ENCODE results near the gene TAF10. TPM values are rescaled to one million over a fixed set of nuclear protein-coding genes. Genes with fewer than 3 reads are reported as not detected.

The TAF10 gene
- total RNA-seq, 1 donor from 2014 or later = 52.5 TPM

DNA sequence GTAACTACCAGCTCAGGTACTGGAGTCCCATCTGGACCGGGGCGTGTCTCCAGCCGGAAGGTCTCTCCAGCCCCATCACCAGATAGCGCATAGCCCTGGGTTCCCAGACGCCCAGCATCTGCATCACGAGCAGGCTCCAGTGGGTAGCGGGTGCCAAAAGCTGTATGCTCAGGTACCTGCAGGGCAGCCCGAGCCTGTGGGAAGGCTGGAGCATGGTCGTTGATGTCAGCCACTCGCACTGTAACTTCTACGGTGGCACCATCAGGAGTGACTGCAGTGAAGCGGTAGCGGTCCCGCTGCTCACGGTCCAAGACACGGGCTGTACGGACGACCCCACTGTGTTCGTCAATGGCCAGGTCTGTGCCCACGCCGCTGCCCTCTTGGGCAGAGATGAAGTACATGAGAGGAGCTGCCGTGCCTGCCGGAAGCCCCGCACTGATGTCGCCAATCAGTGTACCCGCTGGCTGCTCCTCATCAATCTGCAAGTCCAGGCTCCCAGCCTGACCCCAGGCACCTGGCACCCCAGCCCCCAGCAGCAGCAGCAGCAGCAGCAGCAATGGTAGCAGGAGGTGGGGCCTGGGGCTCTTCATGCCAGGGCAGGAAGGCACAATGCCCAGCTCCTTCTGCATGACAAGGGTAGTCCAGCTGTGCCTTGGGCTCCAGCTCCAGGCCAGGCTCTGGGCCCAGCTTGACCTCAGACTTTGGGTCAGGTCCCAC, 29.1 kb upstream of the TAF10 start:
- ATAC-seq (no peak), DNase-seq (ENCODE audit: low spot score) (no peak)

DNA sequence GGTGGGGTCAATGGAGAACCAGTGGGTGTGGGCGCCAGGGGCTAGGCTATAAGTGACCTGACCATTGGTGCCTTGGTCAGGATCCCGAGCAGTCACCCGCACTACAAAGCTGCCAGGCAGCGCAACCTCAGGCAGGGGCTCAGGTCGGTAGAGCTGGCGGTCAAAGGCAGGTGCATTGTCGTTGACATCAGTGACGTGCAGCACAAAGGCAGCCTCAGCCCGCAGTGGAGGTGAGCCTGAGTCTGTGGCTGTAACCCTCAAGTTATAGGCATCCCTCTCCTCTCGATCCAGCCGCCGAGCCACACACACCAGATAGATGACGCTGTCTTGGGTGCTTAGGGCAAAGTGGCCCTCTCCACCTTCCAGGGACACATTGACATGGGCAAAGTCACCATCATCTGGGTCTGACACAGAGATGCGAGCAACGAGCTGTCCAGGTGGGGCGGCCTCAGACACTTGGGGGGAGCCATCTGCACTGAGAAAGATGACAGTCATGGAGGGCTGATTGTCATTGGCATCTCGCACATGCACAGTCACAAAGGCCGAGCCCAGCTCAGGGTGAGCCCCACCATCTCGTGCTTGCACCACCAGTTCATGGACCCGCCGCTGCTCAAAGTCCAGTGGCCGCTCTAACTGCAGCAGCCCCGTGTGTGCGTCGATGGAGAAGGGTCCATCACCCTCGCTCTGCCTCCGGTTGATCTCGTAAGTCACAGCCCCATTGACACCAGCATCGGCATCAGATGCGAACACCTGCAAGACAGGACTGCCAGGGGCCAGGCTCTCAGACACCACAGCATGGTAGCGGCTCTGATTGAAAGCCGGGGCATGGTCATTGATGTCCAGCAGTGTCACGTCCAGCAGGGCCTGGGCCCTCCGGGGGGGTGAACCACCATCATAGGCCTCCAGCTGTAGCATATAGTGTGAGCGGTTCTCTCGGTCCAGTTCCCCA, 28.3 kb upstream of the TAF10 start:
- DNase-seq (ENCODE audit: low spot score) = no peak
- ATAC-seq = no peak

DNA sequence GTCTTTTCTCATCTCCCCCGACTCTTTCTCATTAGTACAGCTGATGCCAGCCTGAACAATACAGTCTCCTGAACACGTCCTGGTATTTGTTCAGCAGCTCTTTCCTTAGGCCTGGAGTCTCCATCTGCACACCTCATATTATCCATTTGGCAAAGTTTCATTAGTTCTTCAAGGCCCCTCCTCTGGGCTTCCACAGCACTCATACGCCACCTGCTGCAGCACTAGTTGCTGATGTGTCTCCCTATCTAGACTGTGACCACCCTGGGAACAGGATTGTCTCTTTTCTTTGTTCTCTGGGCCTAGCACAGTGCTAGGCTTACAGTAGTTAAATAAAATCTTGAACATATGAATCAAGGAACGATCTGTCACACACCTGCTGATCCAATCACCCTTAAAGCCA, 26.4 kb upstream of the TAF10 start:
- no peak for ATAC-seq
- no peak for DNase-seq (ENCODE audit: low spot score)

DNA sequence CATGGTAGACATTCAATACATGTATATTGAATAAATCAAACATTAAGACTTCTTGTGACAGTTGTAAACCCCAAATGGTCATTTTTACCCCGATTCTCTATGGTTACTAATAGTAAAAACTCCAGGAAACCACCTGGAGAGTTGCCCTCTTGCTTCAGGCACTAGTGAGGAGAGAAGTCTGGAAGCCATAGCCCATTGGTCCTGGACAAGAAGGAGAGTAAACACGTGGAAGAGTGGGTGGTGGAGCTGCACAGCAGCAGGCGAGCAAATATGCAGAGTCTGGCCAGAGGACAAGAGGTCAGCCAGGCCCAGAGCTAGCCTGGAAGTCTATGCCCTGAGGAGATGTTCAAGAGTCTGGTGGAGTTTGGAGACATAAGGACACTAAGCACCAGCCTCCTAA, 25.9 kb upstream of the TAF10 start:
- DNase-seq (ENCODE audit: low spot score) (peak; percentile 70), ATAC-seq (peak; percentile 93)

DNA sequence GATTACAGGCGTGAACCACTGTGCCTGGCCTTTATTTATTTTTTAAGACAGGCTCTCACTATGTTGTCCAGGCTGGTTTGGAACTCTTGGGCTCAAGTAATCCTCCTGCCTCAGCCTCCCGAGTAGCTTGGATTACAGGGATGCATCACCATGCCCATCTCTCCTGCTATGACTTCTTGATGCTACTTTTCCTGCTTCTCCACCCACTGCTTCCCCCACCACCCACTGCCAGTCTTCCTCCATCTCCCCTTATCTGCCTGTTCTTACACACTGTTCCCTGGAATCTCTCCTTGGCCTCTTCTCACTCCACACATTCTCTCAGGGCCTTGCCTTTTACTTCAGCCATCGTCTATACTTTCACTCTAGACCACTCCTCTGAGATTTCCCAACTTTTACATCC, 24.5 kb upstream of the TAF10 start:
- ATAC-seq (no peak), DNase-seq (ENCODE audit: low spot score) (no peak)

DNA sequence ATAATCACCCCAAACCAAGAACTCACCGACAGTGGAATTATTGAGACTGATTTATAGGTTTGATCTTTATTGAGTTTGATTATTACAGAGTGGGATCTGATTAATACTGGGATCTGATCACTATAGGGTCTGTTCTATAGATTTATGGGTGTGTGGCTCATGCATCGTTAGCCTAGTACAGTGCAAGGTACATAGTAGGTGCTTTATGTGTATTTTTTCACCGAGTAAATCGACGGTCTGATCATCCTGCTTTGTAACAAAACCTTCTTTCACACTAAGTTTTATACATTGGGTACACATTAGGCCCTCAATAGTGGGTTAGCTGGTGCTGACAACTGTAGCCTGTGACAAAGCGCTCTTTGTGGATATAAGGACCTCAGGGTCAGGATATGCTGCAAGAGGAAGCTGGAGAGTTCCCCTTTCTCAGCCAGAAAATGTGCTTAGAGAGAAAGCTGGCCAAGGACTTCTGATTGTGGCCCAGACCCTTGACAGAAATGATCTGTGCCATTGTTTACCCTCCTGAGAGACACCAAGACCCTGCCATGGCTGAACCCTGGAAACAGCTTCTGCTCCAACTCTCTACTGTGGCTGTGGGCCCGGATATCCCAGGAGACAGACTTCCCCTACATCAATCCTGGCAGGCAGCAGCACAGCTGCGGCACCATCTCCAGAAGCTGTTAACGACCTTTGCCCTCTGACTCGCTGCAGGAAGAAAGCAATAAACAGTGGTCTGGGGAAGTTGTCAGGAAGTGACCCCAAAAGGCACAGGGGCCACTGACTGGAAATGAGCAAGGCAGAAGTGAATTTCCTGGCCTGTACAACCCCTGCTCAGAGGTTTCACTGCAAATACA, 23.3 kb upstream of the TAF10 start:
- DNase-seq (ENCODE audit: low spot score) (no peak), ATAC-seq (peak; percentile 58)

DNA sequence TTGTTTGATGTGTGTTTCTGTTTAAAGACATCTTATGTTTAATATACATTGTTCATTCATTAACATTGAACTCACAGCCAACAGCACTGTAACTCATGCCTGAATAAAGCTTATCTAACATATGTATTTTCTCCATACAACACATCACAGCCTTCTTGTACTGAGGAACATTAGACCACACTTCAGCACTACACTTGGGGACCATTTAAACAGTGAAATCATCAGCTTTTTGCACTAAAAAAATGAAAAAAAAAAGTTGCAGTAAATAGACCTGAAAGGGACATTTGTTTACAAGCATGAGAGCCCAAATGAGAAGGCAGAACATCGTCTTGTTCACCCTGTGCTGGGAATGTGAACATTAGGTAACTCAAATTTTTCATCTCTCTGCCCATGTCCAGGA, 22.5 kb upstream of the TAF10 start:
- DNase-seq (ENCODE audit: low spot score) (no peak), ATAC-seq (no peak)

DNA sequence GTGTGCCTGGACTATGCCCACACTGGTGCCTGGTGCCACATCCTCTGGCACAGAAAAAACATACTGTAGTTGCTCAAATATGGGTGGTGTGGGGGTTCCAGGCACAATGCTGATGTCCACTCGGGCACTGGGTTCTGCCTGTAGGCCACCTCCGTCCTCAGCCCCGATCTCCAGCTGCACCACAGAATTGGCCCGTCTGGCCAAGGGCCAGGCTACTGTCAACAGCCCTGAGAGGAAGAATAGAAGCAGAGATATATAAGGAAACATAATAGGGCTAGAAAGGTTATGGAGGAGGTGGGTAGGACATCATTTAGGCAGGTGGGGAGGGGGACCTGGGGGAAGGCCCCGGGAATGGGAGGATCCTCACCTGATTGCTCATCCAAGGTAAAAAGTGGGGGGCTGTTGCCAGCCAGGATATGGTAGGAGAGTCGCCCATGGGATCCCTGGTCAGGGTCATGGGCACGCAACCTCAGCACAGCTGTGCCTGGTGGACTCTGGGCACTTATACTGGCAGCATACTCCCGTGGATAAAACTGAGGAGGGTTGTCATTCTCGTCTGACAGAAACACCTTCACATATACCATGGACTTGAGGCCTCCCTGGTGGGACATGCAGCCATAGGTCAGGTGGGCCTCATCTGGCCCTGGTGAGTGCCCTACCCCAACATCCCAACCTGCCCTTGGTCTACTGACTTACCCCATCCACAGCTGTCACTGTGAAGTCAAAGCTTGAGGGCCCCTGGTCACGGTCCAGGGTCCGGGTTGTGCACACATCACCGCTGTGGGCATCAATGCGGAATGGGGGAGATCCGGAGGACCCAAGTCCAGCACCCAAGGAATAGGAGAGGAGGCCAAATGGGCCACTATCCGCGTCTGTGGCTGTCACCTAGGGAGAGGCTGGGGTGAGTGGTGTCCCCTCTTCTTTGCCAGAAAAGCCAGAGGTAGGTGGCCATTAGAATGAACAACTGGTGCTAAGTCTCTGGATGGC, 21.7 kb upstream of the TAF10 start:
- no peak for DNase-seq (ENCODE audit: low spot score)
- ATAC-seq = no peak

DNA sequence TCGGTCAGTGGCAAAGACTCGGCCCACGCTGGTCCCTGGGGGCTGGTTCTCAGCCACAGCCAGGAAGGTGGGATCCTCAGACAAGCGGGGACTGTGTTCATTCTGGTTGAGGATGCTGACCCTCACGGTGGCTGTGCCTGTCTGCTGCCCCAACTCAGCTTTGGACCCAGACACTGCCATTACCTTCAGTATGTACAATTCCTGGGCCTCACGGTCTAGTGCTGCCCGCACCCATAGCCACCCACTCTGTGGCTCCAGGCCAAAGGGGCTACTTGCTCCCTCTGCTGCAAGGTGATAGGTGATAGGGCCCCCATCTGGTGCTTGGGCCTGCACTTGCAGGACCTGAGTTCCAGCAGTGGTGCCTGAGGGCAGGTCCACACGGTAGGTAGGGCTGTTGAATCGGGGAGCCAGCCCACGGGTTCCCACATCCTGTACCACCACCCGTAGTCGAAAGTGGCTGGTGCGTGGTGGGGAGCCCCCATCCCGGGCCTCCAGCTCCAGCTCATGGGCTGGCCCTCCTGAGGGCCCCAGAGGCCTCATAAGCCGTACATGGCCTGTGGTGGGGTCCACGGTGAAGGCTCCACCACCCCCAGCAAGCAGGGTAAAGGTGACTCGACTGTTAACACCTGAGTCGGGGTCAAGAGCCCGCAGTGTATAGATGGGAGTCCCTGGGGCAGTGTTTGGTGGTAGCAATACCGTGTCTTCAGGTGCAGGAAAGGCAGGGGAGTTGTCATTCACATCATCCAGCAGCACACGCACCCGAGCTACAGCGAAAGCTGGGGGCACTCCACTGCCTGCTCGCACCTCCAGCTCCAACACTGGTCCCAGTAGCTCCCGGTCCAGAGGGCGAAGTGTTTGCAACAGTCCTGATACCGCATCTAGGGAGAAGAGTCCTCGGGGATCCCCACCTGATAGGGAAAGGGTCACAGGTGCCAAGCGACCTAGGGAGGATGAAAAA, 20.4 kb upstream of the TAF10 start:
- DNase-seq (ENCODE audit: low spot score) = no peak
- ATAC-seq = no peak

DNA sequence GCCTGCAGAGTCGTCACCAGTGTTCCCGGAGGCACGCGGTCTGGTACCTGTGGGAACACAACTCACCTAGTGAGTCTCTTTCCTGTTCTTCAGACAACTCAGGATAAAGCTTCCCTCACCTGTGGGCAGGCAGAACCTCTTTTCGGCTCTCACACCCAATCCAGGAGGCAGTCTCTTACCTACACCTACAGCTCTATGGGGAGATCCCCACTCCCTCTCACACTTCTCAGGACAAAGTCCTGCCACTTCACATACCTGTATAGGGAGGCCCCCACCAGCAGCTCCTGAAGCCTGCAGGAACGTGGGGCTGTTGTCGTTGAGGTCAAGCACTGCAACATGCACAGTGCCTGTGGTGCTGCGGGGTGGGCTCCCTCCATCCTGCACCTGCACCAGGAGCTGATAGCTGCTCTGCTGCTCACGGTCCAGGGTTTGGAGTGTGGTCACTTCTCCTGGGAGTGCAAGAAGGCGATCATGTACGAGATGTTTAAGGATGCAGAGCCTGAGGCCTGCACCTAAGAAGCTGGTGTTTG, 19.4 kb upstream of the TAF10 start:
- DNase-seq (ENCODE audit: low spot score) = no peak
- no peak for ATAC-seq

DNA sequence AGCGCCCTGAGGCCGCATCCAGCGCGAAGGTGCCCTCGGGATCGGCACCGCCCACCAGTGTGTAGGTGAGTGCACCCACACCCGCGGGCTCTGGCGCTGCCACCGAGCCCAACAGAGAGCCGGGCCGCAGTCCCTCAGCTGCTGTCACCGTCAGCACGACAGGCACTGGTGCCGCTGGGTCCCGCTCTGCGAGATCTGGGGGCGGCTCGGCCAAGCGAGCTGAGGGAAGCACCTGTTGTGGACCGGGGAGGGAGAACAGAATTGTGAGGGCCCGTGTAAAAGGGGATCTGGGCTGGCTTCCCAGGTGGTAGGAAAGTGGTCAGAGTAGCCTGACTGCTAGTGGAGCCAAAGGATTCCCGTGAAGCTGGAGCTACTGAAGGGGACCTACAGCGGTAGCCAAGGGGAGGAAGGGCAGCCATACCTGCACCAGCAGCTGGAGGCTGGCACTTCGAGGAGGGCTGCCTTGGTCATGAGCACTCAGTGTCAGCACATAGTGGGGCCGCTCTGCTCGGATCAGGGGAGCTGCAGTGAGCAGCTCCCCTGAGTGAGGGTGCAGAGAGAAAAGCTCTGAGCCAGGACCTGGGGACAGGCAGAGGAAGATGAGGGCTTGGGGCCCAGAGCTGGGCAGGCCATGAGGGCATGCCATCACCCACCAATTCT, 18.7 kb upstream of the TAF10 start:
- DNase-seq (ENCODE audit: low spot score) (peak; percentile 40), ATAC-seq (no peak)

DNA sequence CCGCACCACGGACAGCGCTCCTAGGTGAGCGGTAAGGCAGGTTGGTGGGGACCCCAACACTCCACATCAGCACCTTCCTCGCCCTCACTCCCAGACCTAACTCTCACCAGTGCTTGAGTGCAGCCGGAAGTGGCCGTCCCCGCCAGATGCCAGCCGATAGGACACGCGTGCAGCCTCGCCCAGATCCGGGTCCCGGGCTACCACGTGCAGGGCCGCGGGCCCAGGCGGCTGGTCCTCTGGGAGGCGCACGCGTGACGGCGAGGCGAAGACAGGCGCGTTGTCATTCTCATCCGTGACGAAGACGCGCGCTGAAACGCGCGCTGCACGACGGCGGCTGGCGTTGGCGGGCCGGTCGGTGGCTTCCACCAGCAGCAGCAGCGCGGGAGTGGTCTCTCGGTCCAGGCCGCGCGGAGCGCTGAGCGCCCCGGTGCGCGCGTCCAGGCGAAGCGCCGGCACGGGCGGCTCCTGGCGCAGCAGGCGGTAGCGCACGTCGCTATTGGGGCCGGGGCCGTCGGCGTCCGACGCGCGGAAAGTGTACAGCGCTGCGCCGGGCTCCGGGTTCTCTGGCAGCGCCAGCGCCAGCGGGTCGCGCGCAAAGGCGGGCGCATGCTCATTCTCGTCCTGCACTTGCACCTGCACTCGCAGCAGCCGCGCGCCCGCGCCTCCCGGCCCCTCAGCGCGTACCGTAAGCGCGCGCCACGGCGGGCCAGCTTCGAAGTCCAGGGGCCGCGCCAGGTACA, 18.0 kb upstream of the TAF10 start:
- no peak for DNase-seq (ENCODE audit: low spot score)

DNA sequence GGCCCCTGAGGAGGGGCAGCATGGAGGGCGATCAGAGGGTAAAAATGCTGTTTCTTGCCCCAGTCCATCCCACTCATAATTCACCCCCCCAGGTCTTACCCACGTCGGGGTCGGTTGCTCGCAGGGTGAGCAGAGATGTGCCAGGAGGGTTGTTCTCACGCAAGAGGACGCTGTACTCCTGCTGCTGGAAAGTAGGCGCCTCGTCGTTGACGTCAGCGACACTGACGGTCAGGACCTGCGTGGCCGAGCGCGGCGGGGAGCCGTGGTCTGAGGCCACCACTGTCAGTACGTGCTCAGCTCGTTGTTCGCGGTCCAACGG, 17.5 kb upstream of the TAF10 start:
- ATAC-seq (no peak), DNase-seq (ENCODE audit: low spot score) (no peak)

More for the DNA sequence above, 18.0 kb upstream of the TAF10 start:
- peak; percentile 25 for ATAC-seq

DNA sequence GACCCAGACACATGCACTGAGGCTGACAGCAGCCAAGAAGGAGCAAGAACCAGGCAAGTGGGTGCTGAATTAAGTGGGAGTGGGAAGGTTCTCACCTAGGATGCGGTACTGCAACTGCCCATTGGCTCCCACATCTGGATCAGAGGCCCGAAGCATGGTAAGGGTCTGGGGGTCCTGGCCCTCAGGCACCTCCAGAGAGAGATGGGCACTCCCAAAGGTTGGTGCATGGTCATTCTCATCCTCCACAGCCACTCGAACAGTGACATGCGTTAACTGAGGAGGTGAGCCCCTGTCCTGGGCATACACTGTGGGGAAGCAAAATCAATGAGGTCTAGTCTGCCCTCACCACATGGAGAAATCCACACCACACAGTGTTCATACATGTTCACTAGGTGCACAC, 16.5 kb upstream of the TAF10 start:
- ATAC-seq (no peak), DNase-seq (ENCODE audit: low spot score) (peak; percentile 33)

DNA sequence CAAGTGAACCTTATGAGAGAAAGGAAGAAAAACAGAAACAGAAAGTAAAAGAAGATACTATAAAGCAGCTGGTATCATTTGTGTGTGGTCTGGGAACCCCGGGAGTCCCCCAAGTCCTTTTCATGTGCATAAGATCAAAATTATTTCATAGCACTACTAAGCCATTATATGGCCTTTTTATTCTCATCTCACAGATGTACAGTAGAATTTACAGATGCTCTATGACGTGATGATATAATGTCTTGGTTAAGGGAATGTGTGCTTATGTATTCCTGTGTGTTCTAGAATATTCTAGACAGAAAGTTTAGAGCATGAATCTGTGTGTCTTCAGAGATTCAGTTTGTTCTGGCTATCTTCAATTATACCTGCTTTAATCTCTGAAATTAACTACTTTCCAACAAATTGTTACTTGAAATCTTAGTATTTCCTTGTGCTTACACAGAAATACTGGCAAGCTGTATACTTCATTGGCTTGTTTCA, 15.8 kb upstream of the TAF10 start:
- no peak for ATAC-seq
- DNase-seq (ENCODE audit: low spot score) = no peak

DNA sequence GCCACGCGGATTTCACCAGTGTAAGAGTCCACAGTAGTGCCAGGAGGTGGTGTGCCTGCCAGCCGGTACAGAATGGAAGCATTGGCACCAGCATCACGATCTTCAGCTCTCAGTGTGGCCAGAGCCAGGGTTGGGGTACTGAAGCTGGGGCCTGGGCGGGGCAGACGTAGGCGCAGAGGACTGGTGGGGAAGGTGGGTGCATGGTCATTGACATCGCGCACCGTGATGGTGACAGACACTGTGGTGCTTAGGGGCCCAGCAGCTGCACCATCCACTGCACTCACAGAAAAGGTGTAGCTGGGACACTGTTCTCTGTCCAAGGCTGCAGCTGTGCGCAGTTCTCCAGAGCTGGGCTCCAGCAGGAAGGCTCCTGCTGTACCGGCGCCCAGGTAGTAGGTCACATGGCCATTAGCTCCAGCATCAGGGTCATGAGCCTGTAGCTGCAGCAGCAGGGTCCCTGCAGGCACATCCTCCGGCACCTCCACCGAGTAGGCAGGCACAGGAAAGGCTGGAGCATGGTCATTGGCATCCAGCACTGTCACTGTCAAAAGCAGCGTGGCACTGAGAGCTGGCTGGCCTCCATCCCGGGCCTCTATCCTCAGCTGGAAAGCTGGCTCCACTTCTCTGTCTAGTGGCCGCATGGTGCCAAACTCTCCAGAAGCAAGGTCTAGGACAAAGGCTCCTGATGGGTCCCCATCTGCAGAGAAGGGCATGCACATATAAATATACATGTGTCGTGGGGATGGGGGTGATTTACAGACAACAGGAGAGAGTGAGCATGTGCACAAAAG, 15.2 kb upstream of the TAF10 start:
- ATAC-seq = no peak
- DNase-seq (ENCODE audit: low spot score) = peak; percentile 40
